ENCODE data around the gene MACROD2.

- TF ChIP-seq CTCF (IDR thresholded peaks at IDR 0.05), result no peak
- TF ChIP-seq POLR2A (IDR thresholded peaks at IDR 0.05), result no peak
Observed at GRCh38 chr20:15496501-15497039, 1501.3 kb downstream of the MACROD2 start.
